Measurements from ENCODE around the gene DCP1B. TPM values are rescaled to one million over a fixed set of nuclear protein-coding genes. Genes with fewer than 3 reads are reported as not detected.

DCP1B gene
- total and polyA plus RNA-seq, 2 donors (not counting 3 experiments of a cell fraction or from before 2014, with no cell fraction given) = 11.2 to 19.8 TPM

GRCh38 chr12:1914114-1914911 lies 89.9 kb downstream of the DCP1B start:
- no peaks in the 10 kb centered on the region for H3K9me3 ChIP-seq (replicated peaks; ENCODE audit: control insufficient read depth, insufficient read depth, low read length)
- BruUV-seq (replicated peaks) = no TSS peak
- POLR2A ChIA-PET = no interaction called here
- no peak for FAIRE-seq
- no peak overlapping the region for H3K9ac ChIP-seq (replicated peaks; ENCODE audit: extremely low read depth, insufficient read depth, low read length)
- no peaks in the 10 kb centered on the region for H3K79me2 ChIP-seq (ENCODE audit: control insufficient read depth, insufficient read depth, low read length)
- H3K4me2 ChIP-seq (ENCODE audit: insufficient read depth, low read length) = no peak overlapping the region
- H3K36me3 ChIP-seq (ENCODE audit: control insufficient read depth in 2 of 2, extremely low read depth in 1 of 2, insufficient read depth in 2 of 2, low read length in 2 of 2) = no peaks in the 10 kb centered on the region
- H2AFZ ChIP-seq (ENCODE audit: low read depth, low read length) = no peak overlapping the region
- CTCF ChIA-PET = interaction anchor here (1.2 kb wide), 1 partner anchor 26 kb away, joined by 3 read pairs; no protein-coding TSS in a partner anchor
- no peaks in the 10 kb centered on the region for H3K4me1 ChIP-seq (ENCODE audit: control insufficient read depth, extremely low read depth, insufficient read depth, low read length)
- H4K20me1 ChIP-seq (replicated peaks; ENCODE audit: control insufficient read depth, extremely low read depth, insufficient read depth, low read length) = no peaks in the 10 kb centered on the region
- H3K27ac ChIP-seq (ENCODE audit: insufficient read depth, low read depth, low read length) = no peak overlapping the region
- H3K27me3 ChIP-seq (ENCODE audit: control insufficient read depth in 2 of 2, insufficient read depth in 2 of 2, low read length in 2 of 2) = peaks cover 1% of the 10 kb centered on the region in 2 experiments
- TF ChIP-seq POLR2AphosphoS5 (IDR thresholded peaks at IDR 0.05; ENCODE audit: insufficient read depth, low read depth, low read length) (no peak), MYC (IDR thresholded peaks at IDR 0.05; ENCODE audit: low read depth, low read length) (no peak), EZH2 (IDR thresholded peaks at IDR 0.05; ENCODE audit: borderline replicate concordance, low read depth, low read length, severe bottlenecking) (no peak), FOS (IDR thresholded peaks at IDR 0.05; ENCODE audit: borderline replicate concordance, insufficient read depth, low read length) (no peak), GATA2 (IDR thresholded peaks at IDR 0.05; ENCODE audit: insufficient read depth, insufficient read length, low read depth, low read length) (no peak), POLR2A (IDR thresholded peaks at IDR 0.05; ENCODE audit: low read depth, low read length) (no peak), JUN (IDR thresholded peaks at IDR 0.05; ENCODE audit: borderline replicate concordance, insufficient read depth, insufficient read length, low read depth) (no peak)
- TF ChIP-seq, protein P1, sequence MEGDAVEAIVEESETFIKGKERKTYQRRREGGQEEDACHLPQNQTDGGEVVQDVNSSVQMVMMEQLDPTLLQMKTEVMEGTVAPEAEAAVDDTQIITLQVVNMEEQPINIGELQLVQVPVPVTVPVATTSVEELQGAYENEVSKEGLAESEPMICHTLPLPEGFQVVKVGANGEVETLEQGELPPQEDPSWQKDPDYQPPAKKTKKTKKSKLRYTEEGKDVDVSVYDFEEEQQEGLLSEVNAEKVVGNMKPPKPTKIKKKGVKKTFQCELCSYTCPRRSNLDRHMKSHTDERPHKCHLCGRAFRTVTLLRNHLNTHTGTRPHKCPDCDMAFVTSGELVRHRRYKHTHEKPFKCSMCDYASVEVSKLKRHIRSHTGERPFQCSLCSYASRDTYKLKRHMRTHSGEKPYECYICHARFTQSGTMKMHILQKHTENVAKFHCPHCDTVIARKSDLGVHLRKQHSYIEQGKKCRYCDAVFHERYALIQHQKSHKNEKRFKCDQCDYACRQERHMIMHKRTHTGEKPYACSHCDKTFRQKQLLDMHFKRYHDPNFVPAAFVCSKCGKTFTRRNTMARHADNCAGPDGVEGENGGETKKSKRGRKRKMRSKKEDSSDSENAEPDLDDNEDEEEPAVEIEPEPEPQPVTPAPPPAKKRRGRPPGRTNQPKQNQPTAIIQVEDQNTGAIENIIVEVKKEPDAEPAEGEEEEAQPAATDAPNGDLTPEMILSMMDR (IDR thresholded peaks at IDR 0.05; ENCODE audit: extremely low read depth in 1 of 2, insufficient read depth in 1 of 2, low read depth in 1 of 2, low read length in 2 of 2) = no peak
- TF ChIP-seq, protein P2, sequence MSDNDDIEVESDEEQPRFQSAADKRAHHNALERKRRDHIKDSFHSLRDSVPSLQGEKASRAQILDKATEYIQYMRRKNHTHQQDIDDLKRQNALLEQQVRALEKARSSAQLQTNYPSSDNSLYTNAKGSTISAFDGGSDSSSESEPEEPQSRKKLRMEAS (IDR thresholded peaks at IDR 0.05; ENCODE audit: insufficient read depth, insufficient read length) = no peak
- no peak overlapping the region for H3K4me3 ChIP-seq (replicated peaks in 1 of 3; ENCODE audit: insufficient read depth in 1 of 3, low read depth in 1 of 3, low read length in 3 of 3)
- no peak for DNase-seq (ENCODE audit: low read depth, low spot score)
- no peaks in the 10 kb centered on the region for H3K9me1 ChIP-seq (replicated peaks; ENCODE audit: control insufficient read depth, extremely low read depth, insufficient read depth, low read length)
- dilution Hi-C loops (cut with MboI; ENCODE audit: extremely low pct_ligation_motif_present, low sequenced_read_pairs) (no loop called here), intact Hi-C loops (cut with micrococcal nuclease) (no loop called here)

Data from endothelial cell of umbilical vein (primary cell).